GM19467 (cell line): ENCODE measurements around the gene GUCD1.
"Not testable (repeated sequence)": the region's sequence is repeated elsewhere in the genome, so short reads cannot be mapped to it uniquely, and the experiment has no call there.

Experiments used
- ATAC-seq: cut with Tn5 transposase; IDR thresholded peaks from one replicate; pipeline ENCODE4 v1.9.1; 2021; ENCODE audit warnings: mild to moderate bottlenecking, moderate library complexity; ENCODE audit not compliant: unreplicated experiment

Gene GUCD1

DNA sequence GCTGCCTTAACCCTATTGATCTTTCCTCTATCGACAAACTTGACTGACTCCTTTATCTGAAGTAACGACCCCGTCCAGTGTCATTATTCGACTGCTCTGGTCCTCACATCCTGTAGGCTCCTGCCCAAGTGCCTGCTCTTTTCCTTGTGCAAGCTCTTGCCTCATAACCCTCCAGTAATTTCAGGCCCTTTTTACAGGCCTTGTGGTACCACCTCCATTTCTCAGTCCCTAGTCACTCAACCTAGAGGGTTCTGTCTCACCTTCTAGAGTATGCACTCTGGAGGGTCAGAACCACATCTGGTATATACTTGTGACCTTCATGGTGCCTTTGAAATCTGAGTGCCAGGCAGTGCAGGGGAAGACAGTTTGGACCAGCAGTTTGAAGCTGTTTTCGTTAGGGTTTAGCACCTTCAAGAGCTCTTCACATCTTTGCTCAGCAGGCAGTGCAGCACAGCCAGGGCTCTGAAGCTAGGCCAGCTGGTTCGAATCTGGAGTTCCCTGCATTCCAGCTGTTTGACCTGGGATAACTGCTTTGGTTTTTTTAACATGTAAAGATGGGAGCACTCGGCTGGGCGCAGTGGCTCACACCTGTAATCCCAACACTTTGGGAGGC is 12.1 kb upstream of the GUCD1 start:
- no peak for ATAC-seq

DNA sequence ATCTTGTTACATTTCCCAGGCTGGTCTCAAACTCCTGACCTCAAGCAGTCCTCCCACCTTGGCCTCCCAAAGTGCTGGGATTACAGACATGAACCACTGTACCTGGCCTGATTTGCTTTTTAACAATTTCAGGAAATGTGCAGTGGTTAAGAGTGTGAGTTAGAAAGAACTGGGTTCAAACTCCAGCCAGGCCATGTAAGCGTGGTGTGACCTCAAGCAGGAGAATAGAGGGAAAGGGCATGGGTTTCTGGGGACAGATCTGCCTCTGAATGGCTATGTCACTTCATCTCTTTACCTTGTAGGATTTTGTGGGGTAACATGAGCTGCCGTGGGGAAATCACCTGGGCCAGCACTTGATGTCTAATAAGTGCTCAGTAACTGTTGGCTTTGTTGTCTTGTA is 10.1 kb upstream of the GUCD1 start:
- ATAC-seq: no peak

DNA sequence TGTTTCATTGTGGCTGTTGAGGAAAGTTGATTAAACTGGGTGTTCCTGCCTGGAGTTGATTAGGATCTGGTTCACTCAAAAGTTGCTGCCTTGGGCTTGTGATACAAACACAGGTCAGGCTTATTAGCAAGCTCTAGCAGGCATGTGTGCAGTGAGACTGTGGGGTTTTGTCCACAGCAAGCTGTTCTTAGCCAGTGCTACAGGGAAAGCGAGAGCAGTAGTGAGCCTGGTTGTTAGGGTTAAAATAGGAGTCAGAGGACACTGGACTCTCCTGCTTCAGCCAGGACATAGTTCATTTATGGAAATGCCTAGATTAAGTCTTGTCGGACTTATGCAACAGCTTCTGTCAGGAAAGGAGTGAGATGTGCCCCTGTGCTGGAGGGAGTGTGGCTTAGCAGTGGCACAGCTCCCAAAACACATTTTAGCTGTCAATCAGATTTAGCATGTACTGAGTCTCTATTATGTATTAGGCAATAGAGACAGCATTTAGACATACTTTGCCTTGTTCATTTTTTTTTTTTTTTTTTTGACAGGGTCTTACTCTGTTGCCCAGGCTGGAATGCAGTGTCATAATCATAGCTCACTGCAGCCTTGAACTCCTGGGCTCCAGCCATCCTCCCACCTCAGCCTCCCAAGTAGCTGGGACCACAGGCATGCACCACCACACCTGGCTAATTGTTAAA is 9.6 kb upstream of the GUCD1 start:
- ATAC-seq: no peak

DNA sequence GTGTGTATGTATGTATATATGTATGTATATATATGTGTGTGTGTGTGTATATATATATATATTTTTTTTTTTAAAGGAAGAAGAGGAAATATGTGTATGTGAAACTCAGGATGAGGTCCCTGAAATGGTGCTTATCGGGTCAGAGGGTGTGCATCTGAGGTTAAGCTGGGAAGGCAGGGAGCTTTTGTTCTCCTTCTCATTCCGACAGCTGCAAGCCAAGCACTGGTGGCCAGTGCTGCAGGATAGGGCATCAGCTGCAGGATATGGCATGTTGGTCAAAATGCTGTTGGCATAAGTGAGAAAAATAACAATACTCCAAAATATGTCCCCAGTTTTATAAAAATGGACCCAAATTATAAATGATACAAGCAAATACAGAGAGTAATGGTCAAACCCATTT is 8.3 kb upstream of the GUCD1 start:
- no peak for ATAC-seq

DNA sequence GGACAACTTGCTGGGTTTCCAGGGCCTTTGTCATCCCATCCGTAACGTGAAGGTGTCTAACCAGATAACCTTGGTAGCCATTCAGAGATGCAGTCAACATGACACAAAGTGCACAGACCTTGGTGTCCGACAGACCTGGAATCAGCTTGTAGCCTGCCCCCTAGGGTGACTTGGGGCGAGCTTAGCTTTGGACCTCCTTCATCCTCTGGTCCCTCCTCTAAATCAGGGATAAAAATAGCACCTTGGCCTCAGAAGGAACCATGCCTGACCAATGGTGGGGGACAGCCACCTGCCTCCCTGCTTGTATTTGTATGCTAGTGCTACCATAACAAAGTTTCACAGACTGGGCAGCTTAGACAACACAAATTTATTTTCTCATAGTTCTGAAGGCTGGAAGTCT is 4.5 kb upstream of the GUCD1 start:
- no peak for ATAC-seq

DNA sequence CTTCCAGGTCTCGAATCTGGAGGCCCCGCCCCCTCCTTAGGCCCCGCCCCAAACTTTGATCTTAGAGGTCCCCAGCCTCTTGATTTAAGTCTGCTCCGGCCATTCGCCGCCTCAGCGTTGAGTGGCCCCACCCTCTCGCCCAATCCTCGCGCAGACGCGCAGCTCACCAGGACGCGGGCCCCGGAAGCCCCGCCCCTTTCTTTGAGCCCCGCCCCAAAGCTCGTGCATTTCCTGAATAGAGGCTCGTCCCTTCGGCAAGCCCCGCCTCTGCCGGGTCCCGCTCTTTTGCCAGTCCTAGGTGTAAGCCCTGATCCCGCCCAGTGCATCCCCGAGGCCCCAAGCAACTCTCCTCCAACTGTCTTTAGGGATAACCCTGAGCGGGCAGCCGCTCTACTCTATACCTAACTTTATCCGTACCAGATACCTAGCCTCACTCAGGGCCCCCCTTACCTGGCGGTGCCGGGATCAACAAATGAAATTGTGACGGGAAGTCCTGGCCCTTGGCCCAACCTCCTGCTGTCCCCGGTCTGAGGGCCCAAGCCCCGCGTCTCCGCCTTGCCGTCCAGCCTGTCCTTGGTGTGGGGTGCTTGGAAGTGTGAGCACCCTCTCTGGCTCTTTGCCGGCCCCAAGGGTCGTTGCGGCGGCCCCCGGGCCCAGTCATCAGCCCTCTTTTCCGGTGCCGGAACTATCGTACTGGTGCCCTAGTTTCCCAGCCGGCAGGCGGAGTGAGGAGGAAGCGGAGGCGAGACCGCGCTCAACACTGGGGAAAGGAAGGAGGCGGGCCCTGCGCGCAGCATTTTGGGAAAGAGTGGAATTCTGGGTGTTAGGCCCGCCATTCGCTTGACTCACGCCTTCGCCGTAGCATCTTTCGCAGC is 464 bp upstream of the GUCD1 start, which contains the start of gene SNRPD3:
TSS of gene SNRPD3 (plus strand) at position 835 of the 875 bp plus-strand sequence. CDS start 1,676 bp downstream, outside the sequence.
- ATAC-seq: peak; percentile 71

DNA sequence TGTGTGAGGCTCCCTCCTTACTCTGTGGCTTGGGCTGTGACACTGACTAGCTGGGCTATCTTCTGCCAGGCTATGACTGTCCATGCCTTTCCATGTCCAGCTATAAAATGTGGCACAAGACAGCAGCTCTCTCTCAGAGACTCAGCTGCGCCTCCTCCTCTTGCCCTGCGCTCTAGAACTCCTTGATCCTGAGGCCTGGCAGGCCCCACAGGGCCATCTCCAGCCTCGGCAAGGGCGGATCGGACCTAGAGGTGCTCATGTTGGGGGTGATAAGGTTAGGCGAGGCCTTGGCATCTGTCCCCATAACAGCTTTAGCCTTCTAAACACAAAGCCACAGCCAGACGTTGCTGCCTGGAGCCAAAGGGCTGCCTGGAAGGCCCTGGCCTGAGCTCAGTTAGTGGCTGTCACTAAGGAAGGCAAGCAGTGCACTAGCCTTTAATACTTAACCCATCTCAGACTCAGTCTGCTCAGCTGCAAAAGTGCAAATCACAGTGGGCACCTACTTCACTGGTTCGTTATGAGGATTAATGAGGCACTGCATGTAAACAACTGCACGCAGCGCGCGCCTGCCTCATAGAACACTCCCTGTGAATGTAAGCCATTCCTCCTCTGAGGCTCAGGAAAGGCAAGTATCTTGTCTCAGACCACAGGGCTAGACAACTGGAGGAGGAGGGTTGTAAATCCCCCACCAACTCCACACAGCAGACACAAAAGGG is 1.2 kb downstream of the GUCD1 start:
- no peak for ATAC-seq

DNA sequence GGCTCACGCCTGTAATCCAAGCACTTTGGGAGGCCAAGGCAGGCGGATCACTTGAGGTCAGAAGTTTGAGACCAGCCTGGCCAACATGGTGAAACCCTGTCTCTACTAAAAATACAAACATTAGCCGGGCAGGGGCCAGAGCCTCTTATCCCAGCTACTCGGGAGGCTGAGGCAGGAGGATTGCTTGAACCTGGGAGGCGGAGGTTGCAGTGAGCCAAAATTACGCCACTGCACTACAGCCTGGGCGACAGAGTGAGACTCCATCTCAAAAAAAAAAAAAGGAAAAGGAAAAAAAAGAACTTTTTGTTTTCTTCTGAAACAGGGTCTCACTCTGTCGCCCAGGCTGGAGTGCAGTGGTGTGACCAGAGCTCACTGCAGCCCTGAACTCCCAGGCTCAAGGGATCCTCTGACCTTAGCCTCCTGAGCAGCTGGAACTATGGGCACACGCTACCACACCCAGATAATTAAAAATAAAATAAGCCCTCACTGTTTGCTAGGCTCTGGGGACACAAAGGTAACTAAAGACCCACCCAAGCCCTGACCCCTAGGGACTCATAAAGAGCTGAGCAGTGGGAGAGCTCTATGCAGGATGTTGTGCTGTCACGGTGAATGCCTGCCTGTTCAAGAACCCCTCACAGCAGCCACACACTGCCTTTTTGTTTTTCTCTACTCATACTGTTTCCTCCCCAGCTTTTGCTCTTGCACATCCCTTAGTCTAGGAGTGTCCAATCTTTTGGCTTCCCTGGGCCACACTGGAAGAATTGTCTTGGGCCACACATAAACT is 2.2 kb downstream of the GUCD1 start:
- ATAC-seq: not testable (repeated sequence)

DNA sequence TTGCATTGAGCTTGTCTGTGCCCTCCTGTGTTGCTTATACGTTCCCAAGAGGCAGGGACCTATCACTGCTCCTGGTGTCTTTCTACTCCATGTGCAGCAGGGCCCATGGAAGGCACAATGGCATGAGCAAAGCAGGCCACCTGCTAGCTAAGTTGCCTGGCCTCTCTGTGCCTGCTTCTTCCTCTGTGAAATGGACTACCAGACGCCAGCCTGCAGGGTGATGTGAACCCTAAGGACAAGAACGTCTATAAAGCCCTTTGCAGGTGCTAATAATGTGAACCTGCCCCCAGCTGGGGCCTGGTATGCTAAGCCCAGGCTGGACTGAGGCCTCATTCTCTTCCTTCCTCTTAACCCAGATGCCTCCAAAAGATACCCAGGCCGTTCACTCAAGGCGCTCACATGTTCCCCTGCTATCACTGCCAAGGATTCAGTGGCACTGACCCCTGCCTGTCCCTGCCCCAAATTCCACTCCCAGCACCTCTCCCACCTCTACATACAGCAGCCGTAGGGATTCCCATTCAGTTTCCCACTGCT is 4.0 kb downstream of the GUCD1 start:
- ATAC-seq: no peak

DNA sequence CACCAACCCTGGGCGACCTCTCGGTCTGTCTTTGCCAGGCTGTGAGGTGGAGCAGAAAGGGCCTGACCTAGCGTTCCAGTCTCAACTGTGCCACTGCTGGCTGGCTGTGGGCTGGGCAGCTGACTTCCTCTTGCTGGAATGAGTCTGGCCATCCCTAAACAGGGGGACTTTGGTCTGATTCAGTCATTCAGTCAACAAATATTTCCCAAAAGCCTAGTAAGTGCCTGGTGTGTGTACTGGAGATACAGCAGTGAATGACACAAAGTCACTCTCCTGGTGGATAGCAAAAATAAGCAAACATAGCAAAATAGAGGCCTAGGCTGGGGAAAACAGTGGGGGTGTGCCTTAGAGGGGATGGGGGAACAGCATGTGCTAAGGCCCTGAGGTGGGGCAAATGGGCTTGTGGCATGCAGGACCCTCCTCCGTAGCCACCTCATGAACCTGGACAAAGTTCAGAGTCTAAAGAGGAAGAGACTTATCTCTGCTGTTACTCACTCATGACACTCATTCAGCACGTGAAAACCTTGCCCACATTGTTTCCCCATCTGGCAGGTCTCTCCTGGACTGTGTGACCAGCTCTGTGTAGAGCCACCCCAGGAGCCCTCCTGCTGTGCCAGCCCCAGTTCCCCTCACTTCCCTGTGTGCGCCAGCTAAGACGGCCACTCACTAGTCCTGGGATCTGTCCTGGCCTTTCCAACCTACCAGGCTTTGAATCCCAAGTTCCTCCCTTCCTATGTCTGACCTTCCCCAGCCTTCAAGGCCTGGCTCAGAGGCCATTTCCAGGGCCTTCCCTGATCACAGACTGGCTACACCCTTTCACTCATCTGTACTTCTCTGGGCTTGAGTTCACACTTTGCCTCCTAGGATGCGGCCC is 4.7 kb downstream of the GUCD1 start:
- ATAC-seq: no peak

DNA sequence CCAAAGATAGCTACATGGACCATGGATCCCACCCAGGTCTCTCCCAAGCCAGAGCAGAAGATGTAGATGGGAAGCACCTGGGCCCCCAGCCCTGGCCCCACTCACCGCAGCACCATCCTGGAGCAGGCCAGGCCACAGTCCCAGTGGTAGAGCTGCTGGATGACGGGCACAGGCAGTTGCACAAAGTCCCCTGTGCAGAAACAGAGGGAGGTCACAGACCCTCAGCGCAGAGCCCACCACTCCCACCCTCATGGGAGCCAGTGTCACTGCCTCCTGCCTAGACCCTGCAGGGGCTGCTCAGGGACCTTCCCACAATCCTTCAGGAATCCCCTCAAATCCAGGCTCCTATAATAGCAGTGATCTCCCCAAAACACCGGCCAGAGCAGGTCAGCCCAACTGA is 6.1 kb downstream of the GUCD1 start:
- ATAC-seq: no peak

DNA sequence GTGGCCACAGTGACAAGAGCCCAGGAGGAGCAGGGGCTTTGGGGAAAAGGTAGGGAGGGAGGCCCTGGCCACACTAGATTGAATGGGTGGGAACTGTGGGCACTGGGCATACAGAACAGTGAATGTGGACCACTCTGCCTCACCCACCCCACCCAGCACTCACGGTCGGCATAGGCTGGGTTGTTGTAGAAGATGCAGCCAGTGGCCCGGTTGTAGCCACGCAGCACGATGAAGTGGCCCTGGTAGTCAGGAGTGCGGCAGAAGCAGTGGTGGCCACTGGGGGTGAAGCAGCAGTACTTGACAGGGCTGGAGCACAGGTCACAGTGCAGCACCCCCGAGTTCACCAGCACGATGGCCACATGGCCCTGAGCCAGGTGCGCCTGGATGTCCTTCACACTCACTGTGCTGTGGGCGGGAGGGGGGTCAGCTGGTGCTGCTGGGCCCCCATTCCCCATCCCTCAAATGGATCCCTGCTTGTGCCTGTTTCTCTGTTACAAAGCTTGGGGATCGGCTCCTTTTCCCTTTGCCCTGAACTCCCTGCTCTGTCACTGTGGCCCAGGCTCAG is 11.2 kb downstream of the GUCD1 start:
- ATAC-seq: no peak

DNA sequence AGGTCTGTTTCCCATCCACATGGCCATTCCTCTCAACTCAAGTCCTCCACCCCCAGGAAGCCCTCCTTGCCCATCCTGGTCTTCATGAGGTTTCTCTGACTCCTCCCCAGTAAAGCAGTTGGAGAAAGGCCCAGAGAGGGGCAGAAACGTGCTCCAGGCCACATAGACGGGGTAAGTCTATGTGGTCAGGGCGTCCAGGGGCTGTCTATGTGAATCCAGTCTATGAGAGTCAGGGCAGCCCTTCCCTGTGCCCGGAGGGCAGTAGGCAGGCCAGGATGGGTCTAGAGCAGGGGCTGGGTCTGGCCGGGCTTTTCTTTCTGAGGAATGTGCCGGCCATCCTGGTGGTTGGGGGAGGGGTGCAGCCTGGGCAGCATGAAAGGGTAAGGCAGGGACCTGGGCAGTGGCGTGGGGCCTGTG is 11.7 kb downstream of the GUCD1 start:
- ATAC-seq: no peak

DNA sequence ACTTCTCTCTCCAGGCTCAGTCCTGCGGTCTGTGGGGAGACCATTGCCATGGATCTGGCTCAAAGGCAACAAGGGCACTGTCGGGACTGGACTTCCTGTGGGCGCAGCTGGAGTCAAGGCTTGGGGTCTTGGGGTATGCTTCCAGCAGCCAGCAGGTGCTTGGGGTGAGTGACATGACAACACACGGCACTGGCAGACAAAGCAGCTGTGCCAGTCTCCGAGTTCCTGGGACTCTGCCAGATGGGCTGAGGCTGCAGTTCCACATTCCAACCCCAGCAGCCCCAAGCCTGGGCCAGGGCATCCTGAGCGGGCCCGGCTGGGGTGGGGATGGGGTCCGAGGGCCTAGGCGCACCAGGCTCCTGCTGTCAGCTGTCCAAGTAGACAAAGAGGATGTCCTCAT is 12.3 kb downstream of the GUCD1 start:
- no peak for ATAC-seq

DNA sequence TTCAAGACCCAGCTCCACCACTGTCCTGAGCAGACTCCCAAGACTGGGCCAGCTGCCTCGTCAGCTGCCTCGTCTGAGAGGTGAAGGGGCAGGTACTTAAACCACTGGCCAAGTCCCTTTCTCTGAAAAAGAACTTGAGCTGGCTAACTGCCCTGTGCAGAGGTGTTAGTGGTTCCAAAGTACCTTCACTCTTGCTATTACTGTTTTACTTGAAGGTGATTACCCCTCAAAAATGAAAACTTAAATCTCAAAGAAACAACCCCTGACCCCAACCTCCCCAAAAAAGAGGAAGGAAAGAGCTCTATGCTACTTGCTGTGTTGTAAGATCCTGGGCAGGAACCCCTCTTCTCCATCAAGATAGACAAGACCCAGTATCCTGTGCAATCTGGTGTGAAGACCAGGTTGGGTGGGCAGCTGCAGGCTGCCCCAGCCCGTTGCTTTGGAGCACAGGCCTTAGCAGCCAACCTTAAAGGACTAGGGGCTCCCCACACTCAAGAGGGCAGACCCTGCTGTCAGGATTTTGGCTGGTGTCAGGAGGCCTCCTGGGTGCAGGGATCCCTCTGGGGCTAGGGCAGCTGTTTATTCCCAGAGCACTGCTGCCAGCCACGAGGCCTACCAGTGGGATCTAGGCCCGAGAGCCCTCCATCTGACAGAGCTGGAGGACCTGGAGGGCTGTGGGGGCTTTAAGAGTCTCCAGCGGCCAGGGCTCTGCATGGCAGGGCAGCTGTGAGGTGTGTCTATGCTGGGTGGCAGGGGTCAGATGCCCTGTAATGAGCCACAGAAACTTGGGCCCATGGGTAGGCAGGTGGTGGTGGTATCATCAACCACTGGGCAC is 13.0 kb downstream of the GUCD1 start:
- no peak for ATAC-seq

DNA sequence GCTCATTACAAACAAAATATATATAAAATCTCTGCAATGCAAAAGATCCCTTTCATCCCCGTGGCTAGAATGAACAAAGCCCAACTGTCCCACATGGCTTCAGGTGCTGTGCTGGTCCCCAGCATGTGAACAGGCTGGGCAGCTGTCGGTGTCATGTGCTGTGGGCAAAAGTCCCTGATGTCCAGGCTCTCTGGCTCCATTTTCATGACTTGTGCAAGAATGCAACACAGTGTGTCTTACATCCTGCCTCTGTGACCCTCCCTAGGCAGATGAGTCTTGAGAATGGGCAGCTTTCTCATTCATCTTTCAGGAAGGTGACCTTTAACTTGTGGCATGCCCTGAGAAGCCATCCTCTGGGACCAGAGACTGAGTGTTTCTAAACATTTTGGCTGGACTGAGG is 14.5 kb downstream of the GUCD1 start:
- ATAC-seq: no peak

DNA sequence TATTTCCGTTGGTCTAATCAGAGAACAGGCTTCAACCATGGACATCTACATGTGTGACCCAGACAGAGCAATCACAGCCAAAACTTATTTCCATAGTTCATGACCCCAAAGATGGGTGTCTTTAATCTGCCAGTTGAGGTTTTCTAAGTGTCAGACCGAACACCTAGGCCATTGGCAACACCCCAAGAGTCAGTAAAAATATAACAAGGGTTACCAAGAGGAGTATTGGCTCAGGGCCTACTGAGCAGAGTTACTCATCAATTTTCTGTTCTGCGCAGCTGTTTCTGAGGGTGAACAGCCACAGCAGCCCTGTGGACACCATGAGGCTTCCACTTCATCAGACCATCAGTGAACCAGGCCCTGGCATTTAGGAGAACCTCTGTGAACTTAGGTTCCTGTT is 18.8 kb downstream of the GUCD1 start:
- no peak for ATAC-seq

DNA sequence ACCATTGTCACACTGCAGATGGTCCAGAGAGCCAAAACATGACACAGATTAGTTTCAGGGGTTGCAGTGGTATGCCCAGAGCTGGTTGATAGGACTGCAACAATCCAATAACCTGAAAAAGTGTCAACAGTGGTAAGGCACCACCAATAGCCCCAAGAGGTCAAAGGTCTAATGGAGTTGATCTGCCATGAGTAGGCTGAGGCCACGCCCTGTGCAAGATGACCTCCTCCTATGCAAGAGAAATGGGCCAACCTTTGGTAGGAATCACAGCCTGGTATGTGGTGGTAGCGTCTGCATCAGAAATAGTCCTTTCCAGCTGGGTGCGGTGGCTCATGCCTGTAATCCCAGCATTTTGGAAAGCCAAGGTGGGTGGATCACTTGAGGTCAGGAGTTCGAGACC is 19.6 kb downstream of the GUCD1 start:
- ATAC-seq: no peak
